Right lobe of liver (tissue), 4 donors: Measurements from ENCODE around the gene CMC4.

Experiments
- POLR2A ChIP-seq: fragments of 450-650 bp; IDR thresholded peaks from one replicate; pipeline ENCODE4 v1.6.1; 2017; ENCODE audit warnings: antibody characterized with exemption, mild to moderate bottlenecking
- TF ChIP-seq, protein P1 (sequence below), 4 donors: fragments of 200-600 bp in 3 of 4; fragments of 450-650 bp in 1 of 4; IDR thresholded peaks; one replicate each; pipeline versions ENCODE4 v1.5.1 to v1.8.0; 2016 to 2022; ENCODE audit warnings: antibody characterized with exemption in 4 of 4, mild to moderate bottlenecking in 2 of 4
- donor health status: DM: no; HTN: no; CAD: no.
- donor health status: DM: no; HTN: no; CAD: no.
- donor health status: DM: no; HTN: yes; CAD: no.

DNA sequence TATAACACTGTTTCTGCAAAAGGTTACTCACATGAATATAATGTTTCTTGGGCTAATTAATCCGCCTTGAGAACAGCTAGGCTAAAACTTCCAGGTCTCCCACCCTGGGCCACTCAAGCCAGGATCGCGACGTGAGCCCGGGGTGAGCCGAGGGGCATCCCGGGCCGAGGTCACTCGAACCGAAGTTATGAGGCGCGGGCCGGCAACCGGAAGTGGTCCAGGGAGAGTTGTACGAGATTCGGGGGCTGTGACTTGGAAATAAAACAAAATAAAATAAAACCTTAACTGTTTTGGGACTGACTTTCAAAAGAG lies 317 bp downstream of the CMC4 start:
- TF ChIP-seq POLR2A = no peak
- TF ChIP-seq, protein P1, sequence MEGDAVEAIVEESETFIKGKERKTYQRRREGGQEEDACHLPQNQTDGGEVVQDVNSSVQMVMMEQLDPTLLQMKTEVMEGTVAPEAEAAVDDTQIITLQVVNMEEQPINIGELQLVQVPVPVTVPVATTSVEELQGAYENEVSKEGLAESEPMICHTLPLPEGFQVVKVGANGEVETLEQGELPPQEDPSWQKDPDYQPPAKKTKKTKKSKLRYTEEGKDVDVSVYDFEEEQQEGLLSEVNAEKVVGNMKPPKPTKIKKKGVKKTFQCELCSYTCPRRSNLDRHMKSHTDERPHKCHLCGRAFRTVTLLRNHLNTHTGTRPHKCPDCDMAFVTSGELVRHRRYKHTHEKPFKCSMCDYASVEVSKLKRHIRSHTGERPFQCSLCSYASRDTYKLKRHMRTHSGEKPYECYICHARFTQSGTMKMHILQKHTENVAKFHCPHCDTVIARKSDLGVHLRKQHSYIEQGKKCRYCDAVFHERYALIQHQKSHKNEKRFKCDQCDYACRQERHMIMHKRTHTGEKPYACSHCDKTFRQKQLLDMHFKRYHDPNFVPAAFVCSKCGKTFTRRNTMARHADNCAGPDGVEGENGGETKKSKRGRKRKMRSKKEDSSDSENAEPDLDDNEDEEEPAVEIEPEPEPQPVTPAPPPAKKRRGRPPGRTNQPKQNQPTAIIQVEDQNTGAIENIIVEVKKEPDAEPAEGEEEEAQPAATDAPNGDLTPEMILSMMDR (IDR thresholded peaks at IDR 0.05) = no peak
